GM21723 (cell line): ENCODE measurements around the gene SPSB2.
"Not testable (repeated sequence)": the region's sequence is repeated elsewhere in the genome, so short reads cannot be mapped to it uniquely, and the experiment has no call there.

ENCODE experiments used
- ATAC-seq: cut with Tn5 transposase; IDR thresholded peaks from one replicate; pipeline ENCODE4 v1.9.1; 2021; ENCODE audit warnings: mild to moderate bottlenecking, moderate library complexity; ENCODE audit not compliant: unreplicated experiment

Gene SPSB2, protein sequence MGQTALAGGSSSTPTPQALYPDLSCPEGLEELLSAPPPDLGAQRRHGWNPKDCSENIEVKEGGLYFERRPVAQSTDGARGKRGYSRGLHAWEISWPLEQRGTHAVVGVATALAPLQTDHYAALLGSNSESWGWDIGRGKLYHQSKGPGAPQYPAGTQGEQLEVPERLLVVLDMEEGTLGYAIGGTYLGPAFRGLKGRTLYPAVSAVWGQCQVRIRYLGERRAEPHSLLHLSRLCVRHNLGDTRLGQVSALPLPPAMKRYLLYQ

DNA sequence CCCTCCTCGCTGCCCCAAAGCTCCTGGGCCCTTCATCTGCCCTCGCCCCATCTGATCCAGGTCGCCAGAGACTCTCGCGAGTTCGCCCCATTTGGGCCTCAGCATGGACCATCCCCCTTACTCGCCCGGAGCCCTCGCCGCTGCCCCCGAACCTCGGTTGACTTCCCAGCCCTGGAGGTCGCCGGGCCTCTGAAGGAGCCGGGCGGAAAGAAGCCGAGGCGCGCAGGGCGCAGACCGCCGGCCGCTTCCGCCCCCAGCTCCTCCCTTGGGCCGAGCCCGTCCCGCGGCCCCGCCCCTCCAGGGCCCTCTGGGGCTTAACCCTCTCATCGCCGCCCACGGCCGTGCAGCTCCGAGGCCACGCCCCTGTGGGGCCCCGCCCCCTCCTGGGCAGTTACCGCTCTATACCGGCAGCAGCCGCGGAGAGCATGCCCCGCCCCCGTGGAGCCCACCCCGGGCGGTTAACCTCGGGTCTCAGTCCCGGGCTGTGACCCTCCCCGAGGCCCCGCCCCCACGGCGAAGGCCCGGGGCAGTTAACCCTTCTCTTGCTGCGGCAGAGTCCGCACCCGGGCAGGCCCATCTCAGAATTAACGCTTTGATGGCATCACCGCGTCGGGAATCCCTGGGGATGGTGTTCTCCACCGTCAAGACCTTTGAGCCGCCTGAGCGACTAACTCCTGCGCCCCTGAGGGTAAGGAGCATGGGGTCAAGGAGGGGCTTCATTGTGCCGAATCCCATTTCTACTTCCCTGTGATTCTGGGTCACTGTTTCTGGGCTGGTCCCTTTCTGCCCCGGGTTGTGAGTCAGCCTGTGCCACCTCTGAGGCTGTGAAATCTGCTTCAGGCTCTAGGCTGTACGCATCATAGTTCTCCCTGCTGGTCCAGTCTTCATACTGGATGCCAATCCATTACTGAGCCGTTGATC lies at the start of gene SPSB2:
TSS of gene SPSB2 (minus strand) at position 210 of the 921 bp plus-strand sequence. CDS start 402 bp downstream, outside the sequence.
- ATAC-seq: peak; percentile 63

DNA sequence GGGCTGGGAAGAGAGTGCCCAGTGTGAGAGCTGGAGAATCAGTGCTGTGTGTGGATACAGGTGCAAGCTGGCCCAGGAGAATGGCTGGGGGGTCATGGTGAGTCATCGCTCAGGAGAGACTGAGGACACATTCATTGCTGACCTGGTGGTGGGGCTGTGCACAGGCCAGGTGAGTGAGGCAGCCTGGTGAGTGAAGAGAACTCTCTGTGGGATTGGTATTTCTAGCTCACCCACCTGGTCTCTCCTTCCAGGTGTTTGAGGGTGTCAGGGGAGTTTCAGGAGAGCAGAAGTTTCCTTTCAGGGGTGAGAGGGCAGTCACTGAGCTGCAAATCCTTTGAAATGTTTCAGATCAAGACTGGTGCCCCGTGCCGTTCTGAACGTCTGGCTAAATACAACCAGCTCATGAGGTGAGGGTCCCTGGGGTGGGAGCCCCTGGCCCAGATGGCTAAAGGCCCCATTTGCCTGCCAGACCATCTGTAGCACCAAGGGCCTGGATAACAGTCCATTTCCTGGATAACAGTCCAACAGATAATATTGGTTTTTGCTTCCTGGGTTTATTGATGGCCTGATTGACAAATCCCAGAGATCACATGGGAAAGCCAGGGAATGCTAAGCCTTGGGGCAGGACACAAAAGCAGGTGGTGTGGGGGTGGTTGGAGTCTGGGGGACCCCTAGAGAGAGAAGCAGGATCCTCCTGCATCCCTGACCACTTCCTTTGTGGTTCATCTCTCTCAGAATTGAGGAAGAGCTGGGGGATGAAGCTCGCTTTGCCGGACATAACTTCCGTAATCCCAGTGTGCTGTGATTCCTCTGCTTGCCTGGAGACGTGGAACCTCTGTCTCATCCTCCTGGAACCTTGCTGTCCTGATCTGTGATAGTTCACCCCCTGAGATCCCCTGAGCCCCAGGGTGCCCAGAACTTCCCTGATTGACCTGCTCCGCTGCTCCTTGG lies 49.2 kb upstream of the SPSB2 start:
- ATAC-seq: no peak

DNA sequence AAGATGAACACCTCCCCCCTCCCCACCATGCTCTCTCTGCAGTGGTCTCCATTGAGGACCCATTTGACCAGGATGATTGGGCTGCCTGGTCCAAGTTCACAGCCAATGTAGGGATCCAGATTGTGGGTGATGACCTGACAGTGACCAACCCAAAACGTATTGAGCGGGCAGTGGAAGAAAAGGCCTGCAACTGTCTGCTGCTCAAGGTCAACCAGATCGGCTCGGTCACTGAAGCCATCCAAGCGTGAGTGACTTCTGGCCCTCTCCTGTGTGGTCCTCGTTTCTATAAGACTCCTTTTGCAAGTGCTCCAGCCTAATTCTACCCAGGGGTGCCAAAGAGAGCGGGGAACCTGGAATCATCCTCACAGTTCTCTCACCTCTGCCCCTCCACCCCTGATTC lies 48.4 kb upstream of the SPSB2 start:
- no peak for ATAC-seq

DNA sequence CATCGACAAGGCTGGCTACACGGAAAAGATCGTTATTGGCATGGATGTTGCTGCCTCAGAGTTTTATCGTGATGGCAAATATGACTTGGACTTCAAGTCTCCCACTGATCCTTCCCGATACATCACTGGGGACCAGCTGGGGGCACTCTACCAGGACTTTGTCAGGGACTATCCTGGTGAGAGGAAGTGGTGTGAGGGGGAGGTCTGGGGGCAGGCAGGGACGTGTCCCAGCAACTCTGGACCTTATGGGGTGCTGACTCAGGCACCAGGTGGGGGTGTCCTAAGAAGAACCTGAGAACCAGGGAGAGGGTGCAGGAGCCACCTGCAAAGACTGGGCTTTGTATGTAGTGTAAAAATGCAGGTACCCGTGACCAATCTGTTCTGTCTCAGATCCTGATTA lies 46.5 kb upstream of the SPSB2 start:
- no peak for ATAC-seq

DNA sequence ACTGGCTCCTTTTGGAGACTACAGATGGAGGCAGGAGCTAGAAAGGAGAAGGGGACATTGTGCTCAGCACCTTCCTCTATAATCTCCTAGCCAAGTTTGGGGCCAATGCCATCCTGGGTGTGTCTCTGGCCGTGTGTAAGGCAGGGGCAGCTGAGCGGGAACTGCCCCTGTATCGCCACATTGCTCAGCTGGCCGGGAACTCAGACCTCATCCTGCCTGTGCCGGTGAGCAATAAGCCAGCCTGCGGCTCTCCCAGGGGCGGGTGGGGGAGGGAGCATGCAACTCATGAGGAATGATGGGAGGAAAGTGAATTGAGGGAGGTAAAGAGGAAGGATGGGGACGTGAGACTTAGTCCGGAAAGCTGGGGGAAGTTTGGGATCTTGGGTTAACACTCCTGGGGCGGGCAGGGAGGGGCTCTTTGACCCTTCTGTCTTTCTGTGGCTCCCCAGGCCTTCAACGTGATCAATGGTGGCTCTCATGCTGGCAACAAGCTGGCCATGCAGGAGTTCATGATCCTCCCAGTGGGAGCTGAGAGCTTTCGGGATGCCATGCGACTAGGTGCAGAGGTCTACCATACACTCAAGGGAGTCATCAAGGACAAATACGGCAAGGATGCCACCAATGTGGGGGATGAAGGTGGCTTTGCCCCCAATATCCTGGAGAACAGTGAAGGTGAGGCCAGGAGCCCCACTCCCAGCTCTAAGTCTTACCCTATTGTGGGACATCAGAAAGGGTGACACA lies 44.6 kb upstream of the SPSB2 start:
- ATAC-seq: no peak

DNA sequence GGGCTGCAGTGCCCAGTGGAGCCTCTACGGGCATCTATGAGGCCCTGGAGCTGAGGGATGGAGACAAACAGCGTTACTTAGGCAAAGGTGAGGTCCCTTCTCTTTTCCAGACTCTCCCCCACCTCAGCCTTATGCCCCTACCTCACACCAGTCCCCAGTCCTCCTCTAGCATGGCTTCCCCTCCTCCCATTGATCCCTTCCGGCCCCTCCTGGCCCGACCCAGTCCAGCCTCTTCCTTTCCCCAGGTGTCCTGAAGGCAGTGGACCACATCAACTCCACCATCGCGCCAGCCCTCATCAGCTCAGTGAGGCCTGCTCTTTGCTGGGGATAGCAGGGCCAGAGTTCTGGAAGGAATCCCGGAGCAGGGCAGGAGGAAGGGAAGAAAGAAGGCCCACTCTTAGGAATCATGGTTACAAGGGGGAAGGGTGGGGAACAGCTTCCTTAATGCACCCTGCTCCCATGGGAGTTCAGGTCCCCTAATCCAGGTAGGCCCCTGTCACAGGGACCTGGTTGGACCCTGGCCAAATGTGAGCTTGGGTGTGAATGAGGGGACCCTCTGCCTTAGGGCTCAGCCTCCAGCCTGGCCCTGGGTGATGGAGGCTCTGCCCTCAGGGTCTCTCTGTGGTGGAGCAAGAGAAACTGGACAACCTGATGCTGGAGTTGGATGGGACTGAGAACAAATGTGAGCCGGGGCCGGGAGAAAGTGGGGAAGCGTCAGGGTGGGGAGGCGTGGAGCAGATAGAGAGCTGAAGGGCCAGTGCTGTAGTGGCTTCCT lies 43.5 kb upstream of the SPSB2 start:
- ATAC-seq: no peak

DNA sequence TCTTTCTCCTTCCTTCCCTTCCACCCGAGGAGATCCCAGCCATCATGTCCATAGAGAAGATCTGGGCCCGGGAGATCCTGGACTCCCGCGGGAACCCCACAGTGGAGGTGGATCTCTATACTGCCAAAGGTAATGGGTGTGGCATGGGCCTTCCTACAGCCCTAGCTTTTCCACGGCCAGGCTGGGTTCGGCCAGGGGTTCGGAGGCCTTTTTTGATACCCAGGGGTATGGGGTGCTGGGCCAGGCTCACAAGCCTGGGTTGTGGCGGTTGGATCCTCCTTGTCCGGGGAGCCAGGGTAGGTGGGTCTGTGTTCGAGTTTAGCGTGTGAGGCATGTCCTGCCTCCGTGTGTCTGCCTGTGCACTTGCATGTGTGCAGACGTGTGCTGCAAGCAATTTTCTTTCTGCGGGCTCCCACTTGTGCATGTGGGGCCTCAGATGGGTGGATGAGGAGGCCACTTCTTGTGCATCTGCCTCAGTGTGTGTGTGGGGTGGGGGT lies 42.7 kb upstream of the SPSB2 start:
- ATAC-seq: no peak

DNA sequence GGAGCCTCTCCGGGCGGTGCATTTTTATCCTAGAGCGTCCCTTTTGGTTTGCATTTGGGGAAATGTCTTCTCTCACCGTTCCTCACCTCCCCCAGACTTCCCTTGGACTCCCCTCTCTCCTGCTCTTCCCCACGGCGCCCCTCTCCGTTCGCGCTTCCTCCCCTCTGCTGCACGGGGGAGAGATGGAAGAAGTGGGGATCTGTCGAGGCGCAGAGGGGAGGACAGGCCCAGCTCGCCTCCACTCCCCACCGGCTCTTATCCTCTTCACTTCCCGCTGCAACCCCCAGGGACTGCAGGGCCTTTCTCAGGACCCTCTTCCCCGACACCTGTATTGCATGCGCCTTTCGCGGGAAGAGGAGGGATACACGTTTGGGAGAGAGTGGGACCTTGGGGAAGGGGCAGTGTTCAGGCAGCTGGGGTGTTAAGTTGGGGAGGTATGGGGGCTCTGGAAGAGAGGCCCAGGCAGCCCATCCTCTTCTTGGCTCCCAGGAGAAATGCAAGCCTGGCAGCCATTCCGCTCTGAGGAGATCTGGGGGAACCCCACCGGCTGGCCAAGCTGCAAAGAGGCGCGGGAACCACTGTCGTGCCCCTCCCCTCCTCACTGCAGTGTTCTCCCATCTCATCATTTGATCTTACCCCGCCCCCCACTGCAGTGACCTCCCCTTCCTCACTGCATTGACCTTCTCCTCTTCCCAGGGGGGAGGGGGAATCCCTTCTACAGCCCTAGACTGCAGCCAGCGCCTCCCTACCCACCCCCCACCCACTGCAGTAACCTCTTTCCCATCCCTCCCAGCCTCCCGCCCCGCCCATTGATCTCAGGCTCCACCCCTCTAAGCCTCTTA lies 42.1 kb upstream of the SPSB2 start:
- ATAC-seq: peak; percentile 14

DNA sequence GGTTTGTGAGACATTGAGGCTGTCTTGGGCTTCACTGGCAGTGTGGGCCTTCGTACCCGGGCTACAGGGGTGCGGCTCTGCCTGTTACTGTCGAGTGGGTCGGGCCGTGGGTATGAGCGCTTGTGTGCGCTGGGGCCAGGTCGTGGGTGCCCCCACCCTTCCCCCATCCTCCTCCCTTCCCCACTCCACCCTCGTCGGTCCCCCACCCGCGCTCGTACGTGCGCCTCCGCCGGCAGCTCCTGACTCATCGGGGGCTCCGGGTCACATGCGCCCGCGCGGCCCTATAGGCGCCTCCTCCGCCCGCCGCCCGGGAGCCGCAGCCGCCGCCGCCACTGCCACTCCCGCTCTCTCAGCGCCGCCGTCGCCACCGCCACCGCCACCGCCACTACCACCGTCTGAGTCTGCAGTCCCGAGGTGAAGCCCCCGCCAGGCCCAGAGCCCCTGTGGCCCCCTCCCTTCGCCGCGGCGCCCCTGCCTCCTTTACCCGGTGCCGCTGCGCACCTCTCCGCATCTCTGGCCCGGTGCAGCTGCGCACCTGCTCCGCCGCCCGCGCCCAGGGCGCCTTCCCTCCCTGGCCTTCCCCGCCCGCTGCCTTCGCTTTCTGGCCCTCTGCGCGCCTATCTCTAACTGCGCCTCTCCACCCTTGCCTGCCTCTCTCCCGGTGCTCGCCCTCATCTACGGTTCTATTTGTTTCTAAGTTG lies 41.3 kb upstream of the SPSB2 start, which contains the start of gene ENO2:
TSS of gene ENO2 (plus strand) at position 335 of the 701 bp plus-strand sequence. CDS start 1,253 bp downstream, outside the sequence.
- peak; percentile 71 for ATAC-seq

DNA sequence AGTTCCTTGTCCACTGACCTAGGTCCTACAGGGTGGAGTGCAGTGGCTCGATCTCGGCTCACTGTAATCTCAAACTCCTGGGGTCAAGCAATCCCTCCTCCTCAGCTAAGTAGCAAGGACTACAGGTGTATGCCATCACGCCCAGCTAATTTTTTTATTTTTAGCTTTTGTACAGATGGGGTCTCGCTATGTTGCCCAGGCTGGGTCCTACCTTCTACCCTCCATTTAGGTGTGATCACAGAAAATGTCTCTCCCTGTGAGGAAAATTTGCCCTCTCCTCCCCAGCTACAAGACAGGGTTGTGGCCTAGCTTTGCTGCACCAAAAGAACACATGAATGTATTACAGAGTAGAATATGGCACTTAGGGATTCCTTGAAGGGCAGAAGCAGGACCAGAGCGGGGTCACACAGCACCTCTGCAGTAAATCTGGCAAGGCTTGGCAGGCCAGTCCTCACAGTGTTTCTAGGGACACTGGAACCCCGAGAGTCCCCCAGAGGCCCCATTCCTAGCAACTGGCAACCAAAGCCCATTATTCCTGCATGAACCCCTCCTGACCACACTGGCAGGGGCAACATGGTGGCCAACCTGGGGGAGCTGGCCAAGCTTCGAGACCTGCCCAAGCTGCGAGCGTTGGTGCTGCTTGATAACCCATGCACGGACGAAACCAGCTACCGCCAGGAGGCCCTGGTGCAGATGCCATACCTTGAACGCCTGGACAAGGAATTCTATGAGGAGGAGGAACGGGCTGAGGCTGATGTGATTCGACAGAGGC lies 39.2 kb upstream of the SPSB2 start:
- no peak for ATAC-seq

DNA sequence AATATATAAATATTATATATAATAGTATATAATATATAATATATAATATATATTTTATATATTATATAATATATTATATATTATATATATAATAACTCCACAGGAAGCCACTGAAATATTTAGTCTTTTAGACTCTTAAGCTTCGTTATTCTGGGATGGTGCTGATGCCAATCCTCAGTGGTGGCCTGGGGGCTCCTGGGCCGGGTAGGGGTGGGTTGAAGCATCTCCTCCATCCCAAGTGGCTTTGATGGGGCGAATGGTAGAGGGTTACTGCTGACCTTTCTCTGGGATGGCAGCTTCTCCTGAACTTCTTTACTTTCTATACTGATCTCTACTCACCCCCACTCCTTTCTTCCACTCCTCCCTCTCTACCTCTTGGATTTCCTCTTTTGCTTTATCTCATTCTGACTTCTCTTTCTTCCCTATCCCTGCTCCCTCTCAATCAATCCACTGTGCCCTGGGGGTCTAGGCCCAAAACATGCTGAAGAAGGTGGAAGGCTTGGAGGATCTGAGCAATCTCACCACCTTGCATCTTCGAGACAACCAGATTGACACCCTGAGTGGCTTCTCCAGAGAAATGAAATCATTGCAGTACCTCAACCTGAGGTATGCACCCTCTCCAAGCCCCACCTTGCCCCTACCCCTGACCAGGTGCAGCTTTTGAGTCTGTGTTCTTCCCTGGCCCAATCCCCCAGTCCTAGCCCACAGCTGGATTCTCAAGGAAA lies 36.5 kb upstream of the SPSB2 start:
- ATAC-seq: no peak

DNA sequence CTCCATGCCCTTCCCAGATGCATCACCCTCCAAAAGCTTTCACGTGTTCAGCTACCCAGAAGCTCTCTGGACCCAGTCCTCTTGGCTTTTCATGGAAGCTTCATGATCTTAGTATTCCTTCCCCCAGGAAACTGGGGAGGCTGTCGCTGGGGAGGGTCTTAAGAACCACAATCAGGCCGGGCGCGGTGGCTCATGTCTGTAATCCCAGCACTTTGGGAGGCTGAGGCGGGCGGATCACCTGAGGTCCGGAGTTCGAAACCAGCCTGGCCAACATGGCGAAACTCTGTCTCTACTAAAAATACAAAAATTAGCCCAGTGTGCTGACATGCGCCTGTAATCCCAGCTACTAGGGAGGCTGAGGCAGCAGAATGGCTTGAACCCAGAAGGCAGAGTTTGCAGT lies 35.0 kb upstream of the SPSB2 start:
- not testable (repeated sequence) for ATAC-seq

DNA sequence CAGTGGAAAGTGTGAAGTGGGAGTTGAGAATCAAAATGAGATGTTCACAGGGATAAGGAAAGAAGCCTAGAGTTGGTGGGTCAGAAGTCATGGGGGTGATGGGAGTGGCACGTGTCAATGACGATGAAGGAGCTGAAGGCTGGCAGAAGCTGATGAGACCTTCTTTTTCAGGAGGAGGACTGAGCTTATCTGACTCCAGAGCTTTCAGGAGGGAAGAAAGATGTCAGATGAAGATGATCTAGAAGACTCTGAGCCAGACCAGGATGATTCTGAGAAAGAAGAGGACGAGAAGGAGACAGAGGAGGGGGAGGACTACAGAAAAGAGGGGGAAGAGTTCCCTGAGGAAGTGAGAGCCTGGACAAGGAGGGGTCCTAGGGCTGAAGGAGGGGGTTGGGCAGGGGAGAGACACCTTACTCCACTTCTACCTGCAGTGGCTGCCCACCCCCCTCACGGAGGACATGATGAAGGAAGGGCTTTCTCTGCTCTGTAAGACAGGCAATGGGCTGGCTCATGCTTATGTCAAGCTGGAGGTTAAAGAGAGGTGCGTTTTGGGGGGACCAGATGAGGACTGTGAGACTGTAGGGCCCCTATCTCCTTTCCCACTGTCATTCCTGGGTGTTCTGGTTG lies 32.4 kb upstream of the SPSB2 start:
- no peak for ATAC-seq

DNA sequence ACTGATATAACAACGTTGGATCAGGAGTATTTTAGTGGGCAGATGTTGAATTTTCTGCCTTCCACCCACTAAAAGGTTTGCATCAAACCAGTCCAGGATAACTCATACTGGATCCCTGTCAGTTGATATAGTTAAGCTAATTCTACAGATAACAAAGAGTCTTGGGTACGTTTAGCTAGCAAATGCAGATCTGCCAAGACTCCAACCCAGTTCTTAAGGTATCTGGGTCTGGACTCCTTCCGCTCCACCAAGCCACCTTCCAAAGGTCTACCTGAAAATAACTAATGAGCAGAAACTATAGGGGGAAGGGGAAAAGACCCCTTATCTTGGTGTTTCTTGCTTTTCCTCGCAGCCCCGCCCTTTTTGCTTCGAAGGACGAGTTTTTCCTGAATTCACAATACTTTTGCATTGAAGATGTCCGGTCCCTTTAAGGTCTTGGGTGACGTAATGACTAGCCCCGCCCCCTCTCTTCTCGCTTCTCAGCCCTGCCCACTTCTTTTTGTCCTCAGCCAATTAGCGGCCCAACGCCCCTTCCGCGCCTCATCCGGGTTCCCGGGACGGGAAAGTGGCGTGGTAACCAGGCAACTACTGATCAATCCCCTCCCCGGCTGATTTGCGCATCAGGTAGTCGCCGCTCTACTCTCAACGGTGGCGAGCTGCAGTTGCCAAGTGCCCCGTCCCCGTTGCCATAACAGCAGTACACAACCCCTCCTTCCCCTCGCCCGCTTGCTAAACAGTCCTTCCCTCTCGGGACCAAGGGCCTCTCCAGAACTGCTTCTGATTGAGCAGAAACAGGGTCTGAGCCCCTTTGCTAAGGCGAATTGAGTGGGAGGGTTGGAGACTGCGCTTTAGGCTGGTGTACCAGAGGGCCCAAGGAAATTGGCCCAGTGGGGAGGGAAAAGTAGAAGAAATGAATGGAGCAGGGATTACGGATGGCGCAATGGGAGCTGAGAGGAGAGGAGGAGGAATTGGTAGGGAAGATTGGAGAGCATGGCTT lies 31.5 kb upstream of the SPSB2 start, which contains the start of gene LRRC23:
TSS of gene LRRC23 (plus strand) at position 543 of the 997 bp plus-strand sequence. CDS start 812 bp downstream, outside the sequence.
- peak; percentile 94 for ATAC-seq
